ENCODE results near the gene WDR5B. TPM values are rescaled to one million over a fixed set of nuclear protein-coding genes. Genes with fewer than 3 reads are reported as not detected.

The WDR5B gene
- 3.5 TPM for polyA plus RNA-seq (2013, experiment 1 of 2)
- polyA plus RNA-seq (2013, experiment 2 of 2) = 3.3 TPM

- H2BK12ac ChIP-seq (ENCODE audit: low read length in 2 of 2) = peak within 1 kb of the TSS in 1 of 2 experiments; percentile 4
- H4K91ac ChIP-seq (ENCODE audit: low read length) = peak within 1 kb of the TSS; percentile 90
- H3K36me3 ChIP-seq (ENCODE audit: control insufficient read depth in 1 of 2, insufficient read depth in 2 of 2, low read depth in 1 of 2, low read length in 2 of 2) = peaks cover 3 to 27% of the 10 kb centered on the region in 2 experiments
- peak within 1 kb of the TSS; percentile 75 to 96 for H3K18ac ChIP-seq (ENCODE audit: low read depth in 1 of 2, low read length in 2 of 2)
- peak within 1 kb of the TSS; percentile 77 for H2BK15ac ChIP-seq (ENCODE audit: low read depth, poor library complexity, severe bottlenecking)
- peak within 1 kb of the TSS; percentile 83 for H2BK5ac ChIP-seq (ENCODE audit: low read depth, low read length, poor library complexity, severe bottlenecking)
- peak within 1 kb of the TSS; percentile 79 to 96 for H3K4me3 ChIP-seq (ENCODE audit: insufficient read depth in 1 of 2, low read depth in 1 of 2, low read length in 2 of 2)
- WGBS = under 1% methylated on average over 48 of the region's 48 CpGs
- H3K4me2 ChIP-seq (ENCODE audit: low read length, poor library complexity, severe bottlenecking) = peak within 1 kb of the TSS; percentile 89
- peak within 1 kb of the TSS; percentile 62 for H2AK5ac ChIP-seq (ENCODE audit: low read length, severe bottlenecking)
- peak within 1 kb of the TSS; percentile 99 for H3K9ac ChIP-seq (ENCODE audit: low read length)
- H3K27me3 ChIP-seq (ENCODE audit: control insufficient read depth in 1 of 2, insufficient read depth in 1 of 2, low read length in 2 of 2) = no peaks in the 10 kb centered on the region
- peak within 1 kb of the TSS; percentile 96 for H4K8ac ChIP-seq (ENCODE audit: low read length)
- peak within 1 kb of the TSS; percentile 78 for H2AFZ ChIP-seq (ENCODE audit: low read depth, low read length)
- peak within 1 kb of the TSS in 1 of 2 experiments; percentile 30 for H3K14ac ChIP-seq (ENCODE audit: low read length in 2 of 2)
- peak within 1 kb of the TSS; percentile 89 to 91 for H3K4ac ChIP-seq (ENCODE audit: low read depth in 1 of 2, low read length in 2 of 2)
- peak; percentile 98 for DNase-seq
- H3K79me1 ChIP-seq (replicated peaks; ENCODE audit: low read length, poor library complexity, severe bottlenecking) = peaks cover 19% of the 10 kb centered on the region
- H3K9me3 ChIP-seq (ENCODE audit: control insufficient read depth, low read length) = no peaks in the 10 kb centered on the region
- peaks cover 4% of the 10 kb centered on the region for H3K4me1 ChIP-seq (ENCODE audit: control insufficient read depth, insufficient read depth, low read depth, low read length)
- no peak within 1 kb of the TSS for H3K23ac ChIP-seq (ENCODE audit: low read length in 2 of 2)
- peak within 1 kb of the TSS; percentile 91 for H3K27ac ChIP-seq (ENCODE audit: low read length, poor library complexity, severe bottlenecking)
- H2BK120ac ChIP-seq (ENCODE audit: low read depth, low read length) = peak within 1 kb of the TSS; percentile 34
Measured at GRCh38 chr3:122415762-122416654, at the start of gene WDR5B. WDR5B (minus strand) TSS chr3:122416062; CDS start chr3:122415528, 534 bp downstream.

GRCh38 chr3:122464659-122465058, 48.8 kb upstream of the WDR5B start:
- Histone ChIP-seq H2AFZ (ENCODE audit: low read depth, low read length) (no peak overlapping the region), H3K27ac (ENCODE audit: low read length, poor library complexity, severe bottlenecking) (no peak overlapping the region), H3K23ac (ENCODE audit: low read length in 2 of 2) (no peak overlapping the region), H2BK12ac (ENCODE audit: low read length in 2 of 2) (no peak overlapping the region), H2BK15ac (ENCODE audit: low read depth, poor library complexity, severe bottlenecking) (no peak overlapping the region), H3K36me3 (ENCODE audit: control insufficient read depth in 1 of 2, insufficient read depth in 2 of 2, low read depth in 1 of 2, low read length in 2 of 2) (peaks cover 9 to 70% of the 10 kb centered on the region in 2 experiments), H4K91ac (ENCODE audit: low read length) (no peak overlapping the region), H2AK5ac (ENCODE audit: low read length, severe bottlenecking) (no peak overlapping the region), H3K79me1 (replicated peaks; ENCODE audit: low read length, poor library complexity, severe bottlenecking) (peaks cover 8% of the 10 kb centered on the region), H3K4me3 (ENCODE audit: insufficient read depth in 1 of 2, low read depth in 1 of 2, low read length in 2 of 2) (no peak overlapping the region), H3K9ac (ENCODE audit: low read length) (no peak overlapping the region), H3K9me3 (ENCODE audit: control insufficient read depth, low read length) (no peaks in the 10 kb centered on the region), H3K4me1 (ENCODE audit: control insufficient read depth, insufficient read depth, low read depth, low read length) (no peaks in the 10 kb centered on the region), H4K8ac (ENCODE audit: low read length) (no peak overlapping the region), H3K4me2 (ENCODE audit: low read length, poor library complexity, severe bottlenecking) (no peak overlapping the region), H2BK5ac (ENCODE audit: low read depth, low read length, poor library complexity, severe bottlenecking) (no peak overlapping the region), H3K14ac (ENCODE audit: low read length in 2 of 2) (no peak overlapping the region), H2BK120ac (ENCODE audit: low read depth, low read length) (no peak overlapping the region), H3K18ac (ENCODE audit: low read depth in 1 of 2, low read length in 2 of 2) (no peak overlapping the region), H3K4ac (ENCODE audit: low read depth in 1 of 2, low read length in 2 of 2) (no peak overlapping the region), H3K27me3 (ENCODE audit: control insufficient read depth in 1 of 2, insufficient read depth in 1 of 2, low read length in 2 of 2) (no peaks in the 10 kb centered on the region)
- WGBS = no CpG with 5 or more reads among the region's 1 CpG
- DNase-seq = no peak

GRCh38 chr3:122462406-122462805, 46.5 kb upstream of the WDR5B start:
- H3K27ac ChIP-seq (ENCODE audit: low read length, poor library complexity, severe bottlenecking) = no peak overlapping the region
- no peak overlapping the region for H3K9ac ChIP-seq (ENCODE audit: low read length)
- H4K91ac ChIP-seq (ENCODE audit: low read length) = no peak overlapping the region
- H3K79me1 ChIP-seq (replicated peaks; ENCODE audit: low read length, poor library complexity, severe bottlenecking) = peaks cover 21% of the 10 kb centered on the region
- no peak overlapping the region for H3K23ac ChIP-seq (ENCODE audit: low read length in 2 of 2)
- no peak overlapping the region for H3K18ac ChIP-seq (ENCODE audit: low read depth in 1 of 2, low read length in 2 of 2)
- no peaks in the 10 kb centered on the region for H3K9me3 ChIP-seq (ENCODE audit: control insufficient read depth, low read length)
- no peak overlapping the region for H3K4me2 ChIP-seq (ENCODE audit: low read length, poor library complexity, severe bottlenecking)
- no peak overlapping the region for H4K8ac ChIP-seq (ENCODE audit: low read length)
- H3K27me3 ChIP-seq (ENCODE audit: control insufficient read depth in 1 of 2, insufficient read depth in 1 of 2, low read length in 2 of 2) = no peaks in the 10 kb centered on the region
- H2BK120ac ChIP-seq (ENCODE audit: low read depth, low read length) = no peak overlapping the region
- DNase-seq = no peak
- no peak overlapping the region for H2AK5ac ChIP-seq (ENCODE audit: low read length, severe bottlenecking)
- H3K4ac ChIP-seq (ENCODE audit: low read depth in 1 of 2, low read length in 2 of 2) = no peak overlapping the region
- no peak overlapping the region for H2BK15ac ChIP-seq (ENCODE audit: low read depth, poor library complexity, severe bottlenecking)
- H2BK5ac ChIP-seq (ENCODE audit: low read depth, low read length, poor library complexity, severe bottlenecking) = no peak overlapping the region
- WGBS = no CpG with 5 or more reads among the region's 1 CpG
- peaks cover 9 to 87% of the 10 kb centered on the region in 2 experiments for H3K36me3 ChIP-seq (ENCODE audit: control insufficient read depth in 1 of 2, insufficient read depth in 2 of 2, low read depth in 1 of 2, low read length in 2 of 2)
- no peak overlapping the region for H2BK12ac ChIP-seq (ENCODE audit: low read length in 2 of 2)
- H3K4me1 ChIP-seq (ENCODE audit: control insufficient read depth, insufficient read depth, low read depth, low read length) = no peaks in the 10 kb centered on the region
- no peak overlapping the region for H3K14ac ChIP-seq (ENCODE audit: low read length in 2 of 2)
- H3K4me3 ChIP-seq (ENCODE audit: insufficient read depth in 1 of 2, low read depth in 1 of 2, low read length in 2 of 2) = no peak overlapping the region
- no peak overlapping the region for H2AFZ ChIP-seq (ENCODE audit: low read depth, low read length)

- Histone ChIP-seq H3K23ac (ENCODE audit: low read length in 2 of 2) (no peak overlapping the region), H2AFZ (ENCODE audit: low read depth, low read length) (no peak overlapping the region), H3K4me1 (ENCODE audit: control insufficient read depth, insufficient read depth, low read depth, low read length) (no peaks in the 10 kb centered on the region), H4K91ac (ENCODE audit: low read length) (no peak overlapping the region), H2BK120ac (ENCODE audit: low read depth, low read length) (no peak overlapping the region), H3K27ac (ENCODE audit: low read length, poor library complexity, severe bottlenecking) (no peak overlapping the region), H3K18ac (ENCODE audit: low read depth in 1 of 2, low read length in 2 of 2) (no peak overlapping the region), H2BK15ac (ENCODE audit: low read depth, poor library complexity, severe bottlenecking) (no peak overlapping the region), H3K9ac (ENCODE audit: low read length) (no peak overlapping the region), H3K14ac (ENCODE audit: low read length in 2 of 2) (no peak overlapping the region), H3K9me3 (ENCODE audit: control insufficient read depth, low read length) (no peaks in the 10 kb centered on the region), H2BK5ac (ENCODE audit: low read depth, low read length, poor library complexity, severe bottlenecking) (no peak overlapping the region), H3K4me2 (ENCODE audit: low read length, poor library complexity, severe bottlenecking) (no peak overlapping the region), H3K79me1 (replicated peaks; ENCODE audit: low read length, poor library complexity, severe bottlenecking) (peaks cover 21% of the 10 kb centered on the region), H2BK12ac (ENCODE audit: low read length in 2 of 2) (no peak overlapping the region), H4K8ac (ENCODE audit: low read length) (no peak overlapping the region), H3K4me3 (ENCODE audit: insufficient read depth in 1 of 2, low read depth in 1 of 2, low read length in 2 of 2) (no peak overlapping the region), H3K36me3 (ENCODE audit: control insufficient read depth in 1 of 2, insufficient read depth in 2 of 2, low read depth in 1 of 2, low read length in 2 of 2) (peaks cover 9 to 88% of the 10 kb centered on the region in 2 experiments), H3K27me3 (ENCODE audit: control insufficient read depth in 1 of 2, insufficient read depth in 1 of 2, low read length in 2 of 2) (no peaks in the 10 kb centered on the region), H2AK5ac (ENCODE audit: low read length, severe bottlenecking) (no peak overlapping the region), H3K4ac (ENCODE audit: low read depth in 1 of 2, low read length in 2 of 2) (no peak overlapping the region)
- no peak for DNase-seq
- no CpG with 5 or more reads among the region's 3 CpGs for WGBS
Measured at GRCh38 chr3:122461806-122462205, 45.9 kb upstream of the WDR5B start.
